HUES48 (cell line): ENCODE results near the gene TFE3.

Source experiments
- H3K27ac ChIP-seq: one replicate; pipeline ENCODE4 v1.7.0; 2013; ENCODE audit warnings: low read depth, low read length, inconsistent platforms
- H3K27me3 ChIP-seq: 2 replicates; pipeline ENCODE4 v1.6.1; 2013; ENCODE audit warnings: mild to moderate bottlenecking, low read length; ENCODE audit not compliant: control insufficient read depth, insufficient read depth
- H3K36me3 ChIP-seq: 2 replicates; pipeline ENCODE4 v1.6.1; 2013; ENCODE audit warnings: low read length; ENCODE audit not compliant: control insufficient read depth, insufficient read depth
- H3K4me1 ChIP-seq: 2 replicates; pipeline ENCODE4 v1.6.1; 2013; ENCODE audit warnings: mild to moderate bottlenecking, low read length; ENCODE audit not compliant: control insufficient read depth, insufficient read depth
- H3K4me3 ChIP-seq: 2 replicates; pipeline ENCODE4 v1.5.1; 2013; ENCODE audit warnings: mild to moderate bottlenecking, low read depth, low read length
- H3K9ac ChIP-seq: 2 replicates; pipeline ENCODE4 v1.6.1; 2013; ENCODE audit warnings: mild to moderate bottlenecking, low read depth, low read length, moderate library complexity
- H3K9me3 ChIP-seq: 2 replicates; pipeline ENCODE4 v1.6.1; 2013; ENCODE audit warnings: low read length; ENCODE audit not compliant: control insufficient read depth, insufficient read depth

The TFE3 gene, protein sequence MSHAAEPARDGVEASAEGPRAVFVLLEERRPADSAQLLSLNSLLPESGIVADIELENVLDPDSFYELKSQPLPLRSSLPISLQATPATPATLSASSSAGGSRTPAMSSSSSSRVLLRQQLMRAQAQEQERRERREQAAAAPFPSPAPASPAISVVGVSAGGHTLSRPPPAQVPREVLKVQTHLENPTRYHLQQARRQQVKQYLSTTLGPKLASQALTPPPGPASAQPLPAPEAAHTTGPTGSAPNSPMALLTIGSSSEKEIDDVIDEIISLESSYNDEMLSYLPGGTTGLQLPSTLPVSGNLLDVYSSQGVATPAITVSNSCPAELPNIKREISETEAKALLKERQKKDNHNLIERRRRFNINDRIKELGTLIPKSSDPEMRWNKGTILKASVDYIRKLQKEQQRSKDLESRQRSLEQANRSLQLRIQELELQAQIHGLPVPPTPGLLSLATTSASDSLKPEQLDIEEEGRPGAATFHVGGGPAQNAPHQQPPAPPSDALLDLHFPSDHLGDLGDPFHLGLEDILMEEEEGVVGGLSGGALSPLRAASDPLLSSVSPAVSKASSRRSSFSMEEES

DNA sequence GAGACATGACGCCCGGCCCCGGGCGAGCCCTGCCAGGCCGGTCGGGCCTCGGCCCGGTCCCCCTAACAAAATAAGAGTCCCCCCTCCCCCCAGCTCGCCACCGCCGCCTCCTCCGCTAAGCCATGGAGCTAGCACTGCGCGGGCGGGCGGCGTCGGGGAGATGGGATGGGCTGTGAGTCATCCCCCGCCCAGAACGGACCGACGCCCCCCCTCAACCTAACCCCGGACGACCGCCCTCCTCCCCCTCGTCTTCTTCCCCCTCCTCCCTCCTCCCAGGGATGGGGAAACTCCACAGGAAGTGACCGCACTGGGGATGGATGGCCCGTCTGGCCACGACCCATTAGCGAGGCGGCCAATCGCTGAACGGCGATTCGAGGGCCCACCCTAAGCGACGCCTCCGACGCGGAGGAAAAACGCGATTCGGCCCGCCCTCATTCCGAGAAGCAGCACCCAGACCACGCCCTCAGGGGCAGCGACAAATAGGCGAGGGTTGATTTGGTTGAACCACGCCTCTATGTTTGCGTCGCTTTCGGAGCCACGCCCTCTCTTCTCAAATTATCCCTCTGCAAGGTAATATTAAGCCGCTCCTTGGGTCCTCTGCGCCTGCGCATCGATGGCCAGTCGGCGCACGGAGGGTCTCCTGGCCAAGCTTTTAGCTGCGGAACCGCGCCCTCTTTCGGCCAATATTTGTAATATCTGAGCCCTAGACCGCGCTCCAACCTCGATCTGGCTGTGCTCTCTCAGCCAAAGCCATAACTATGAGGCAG lies at the start of gene TFE3:
Gene TFE3 (minus strand): TSS at position 138 of the 767 bp plus-strand sequence. CDS start 131 bp downstream, at position 7.
- Histone ChIP-seq H3K9me3 (peaks cover 10% of the 10 kb centered on the region), H3K27ac (peak within 1 kb of the TSS; percentile 98), H3K9ac (peak within 1 kb of the TSS; percentile 49), H3K27me3 (no peaks in the 10 kb centered on the region), H3K4me1 (peaks cover 9% of the 10 kb centered on the region), H3K36me3 (peaks cover 12% of the 10 kb centered on the region), H3K4me3 (peak within 1 kb of the TSS; percentile 82)

DNA sequence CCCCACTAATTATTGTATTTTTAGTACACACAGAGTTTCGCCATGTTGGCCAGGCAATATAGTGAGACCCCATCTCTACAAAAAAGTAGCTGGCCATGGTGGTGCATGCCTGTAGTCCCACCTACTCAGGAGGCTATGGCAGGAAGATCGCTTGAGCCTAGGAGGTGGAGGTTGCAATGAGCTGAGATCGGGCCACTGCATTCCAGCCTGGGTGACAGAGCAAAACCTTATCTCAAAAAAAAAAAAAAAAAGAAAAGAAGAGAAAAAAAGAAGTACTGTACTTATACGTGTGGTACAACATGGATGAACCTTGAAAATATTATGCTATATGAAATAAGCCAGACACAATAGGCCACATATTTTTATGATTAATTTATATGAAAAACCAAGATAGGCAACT lies 46.4 kb upstream of the TFE3 start:
- Histone ChIP-seq H3K9me3 (peaks cover 17% of the 10 kb centered on the region), H3K27ac (no peak overlapping the region), H3K4me3 (no peak overlapping the region), H3K4me1 (no peaks in the 10 kb centered on the region), H3K9ac (no peak overlapping the region), H3K36me3 (no peaks in the 10 kb centered on the region), H3K27me3 (no peaks in the 10 kb centered on the region)

DNA sequence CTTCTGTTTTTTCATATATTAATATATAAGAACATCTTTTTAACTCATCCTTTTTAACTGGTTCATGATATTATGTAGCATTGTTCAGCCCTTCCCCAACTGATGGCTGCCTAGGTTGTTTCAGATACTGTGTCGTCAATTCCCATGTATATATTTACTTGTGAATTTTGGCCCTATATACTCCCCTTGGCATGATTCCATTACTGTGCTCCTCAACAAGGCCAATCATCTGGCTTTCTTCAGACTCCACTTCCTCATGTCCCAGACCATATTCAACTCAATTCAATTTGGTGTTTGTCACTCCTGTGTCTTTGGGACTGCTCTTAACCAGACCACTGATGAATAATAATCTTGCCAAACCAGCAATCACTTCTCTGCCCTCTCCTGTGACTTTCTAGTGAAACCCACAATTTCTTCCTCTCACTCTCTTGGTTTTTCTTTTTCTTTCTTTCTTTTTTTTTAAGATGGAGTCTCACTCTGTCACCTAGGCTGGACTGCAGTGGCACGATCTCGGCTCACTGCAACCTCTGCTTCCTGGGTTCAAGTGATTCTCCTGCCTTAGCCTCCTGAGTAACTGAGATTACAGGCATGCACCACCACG lies 39.2 kb upstream of the TFE3 start:
- no peak overlapping the region for H3K9ac ChIP-seq
- peaks cover 17% of the 10 kb centered on the region for H3K9me3 ChIP-seq
- no peaks in the 10 kb centered on the region for H3K4me1 ChIP-seq
- H3K27ac ChIP-seq: no peak overlapping the region
- peaks cover 6% of the 10 kb centered on the region; the same call in 1 of the 2 replicates for H3K36me3 ChIP-seq
- H3K4me3 ChIP-seq: no peak overlapping the region
- no peaks in the 10 kb centered on the region for H3K27me3 ChIP-seq

DNA sequence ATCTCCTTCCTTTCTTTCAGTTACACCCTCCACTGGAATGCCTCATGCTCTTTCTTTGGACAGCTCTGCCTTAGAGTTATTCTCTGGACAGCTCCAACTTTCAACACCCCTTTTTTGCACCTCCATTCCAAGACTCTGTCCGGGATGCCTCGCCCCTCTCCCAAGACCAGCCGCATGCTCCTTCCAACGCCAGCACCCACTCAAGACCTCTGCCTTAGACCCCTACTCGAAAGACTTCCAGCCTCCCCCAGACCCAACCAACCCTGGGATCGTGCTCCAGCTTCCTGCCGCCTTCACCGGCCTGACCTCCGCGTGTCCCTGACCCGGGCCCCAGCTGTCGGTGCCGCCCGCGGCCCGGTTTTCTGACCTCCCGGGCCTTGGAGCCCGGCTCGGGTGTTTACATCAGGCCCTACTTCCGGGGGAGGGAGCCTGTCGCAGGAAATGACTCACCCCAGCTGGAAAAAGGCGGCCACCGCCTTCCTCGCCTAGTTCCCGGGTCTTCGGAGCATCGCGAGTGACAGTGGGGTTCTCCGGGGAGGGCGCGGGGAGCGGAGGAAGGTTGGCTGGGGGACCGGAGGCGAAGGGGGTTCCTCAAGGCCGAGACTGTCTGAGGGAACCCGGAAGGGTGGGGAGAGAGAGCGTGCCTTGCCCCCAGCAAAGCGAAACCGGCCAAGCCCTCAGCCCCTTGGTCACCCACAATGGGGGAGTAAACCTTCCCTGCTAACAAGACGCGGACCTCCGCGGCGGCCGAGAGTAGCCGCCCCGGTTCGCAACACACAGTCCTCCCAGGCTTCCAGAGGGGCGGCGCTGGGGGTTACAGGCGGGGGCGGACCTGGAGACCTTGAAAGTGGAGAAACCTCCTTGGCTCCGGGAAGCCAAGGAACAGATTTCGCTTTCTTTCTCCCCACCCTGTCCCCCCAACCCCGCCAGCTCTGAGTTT lies 36.6 kb upstream of the TFE3 start, which contains the start of gene WDR45:
Gene WDR45 (minus strand): TSS at position 399 of the 940 bp plus-strand sequence. CDS start 1,792 bp downstream, outside the sequence.
- Histone ChIP-seq H3K9me3 (peaks cover 27% of the 10 kb centered on the region), H3K9ac (peak within 1 kb of the TSS; percentile 69), H3K36me3 (peaks cover 18% of the 10 kb centered on the region; the same call in 1 of the 2 replicates), H3K4me1 (no peaks in the 10 kb centered on the region), H3K4me3 (peak within 1 kb of the TSS; percentile 81), H3K27me3 (no peaks in the 10 kb centered on the region), H3K27ac (peak within 1 kb of the TSS; percentile 86)

DNA sequence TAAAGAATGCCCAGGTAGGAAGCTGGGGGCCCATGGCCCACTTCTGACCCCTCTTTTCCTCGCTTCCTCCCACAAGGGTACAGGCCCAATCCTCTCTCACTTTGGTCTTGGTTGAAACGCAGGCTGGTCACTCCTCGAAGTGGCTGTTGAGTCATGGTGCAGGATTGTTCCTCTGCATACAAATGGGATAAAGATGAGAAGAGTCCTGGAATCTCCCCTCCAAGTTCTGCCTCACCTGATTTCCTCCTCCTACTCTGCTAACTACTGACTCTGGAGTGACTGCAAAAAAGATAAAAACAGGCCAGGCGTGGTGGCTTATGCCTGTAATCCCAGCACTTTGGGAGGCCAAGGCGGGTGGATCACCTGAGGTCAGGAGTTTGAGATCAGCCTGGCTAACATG lies 34.8 kb upstream of the TFE3 start:
- H3K36me3 ChIP-seq: peaks cover 18% of the 10 kb centered on the region; the same call in 1 of the 2 replicates
- H3K9me3 ChIP-seq: peaks cover 29% of the 10 kb centered on the region; the same call in 1 of the 2 replicates
- no peak overlapping the region for H3K9ac ChIP-seq
- no peaks in the 10 kb centered on the region for H3K27me3 ChIP-seq
- H3K4me1 ChIP-seq: no peaks in the 10 kb centered on the region
- H3K27ac ChIP-seq: no peak overlapping the region
- no peak overlapping the region for H3K4me3 ChIP-seq

DNA sequence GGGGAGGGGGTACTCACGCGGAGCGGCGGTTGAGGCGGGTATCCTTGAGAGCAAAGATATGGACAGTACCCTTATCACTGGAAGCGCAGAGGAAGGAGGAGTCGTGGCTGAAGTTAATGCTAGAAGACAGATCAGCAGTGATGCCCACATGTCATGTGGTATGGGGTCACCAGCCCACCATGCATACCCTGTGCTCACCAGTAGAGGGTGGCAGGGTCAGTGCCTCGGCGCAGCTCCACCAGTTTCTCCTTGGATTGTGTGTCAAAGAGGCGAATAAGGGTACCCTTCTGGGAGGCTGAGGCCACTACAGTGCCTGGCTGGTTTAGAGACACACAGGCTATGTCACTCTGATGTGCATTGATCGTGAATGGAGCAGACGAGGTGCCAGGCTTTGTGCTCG lies 32.2 kb upstream of the TFE3 start:
- no peak overlapping the region for H3K9ac ChIP-seq
- no peak overlapping the region for H3K4me3 ChIP-seq
- no peak overlapping the region for H3K27ac ChIP-seq
- no peaks in the 10 kb centered on the region for H3K4me1 ChIP-seq
- peaks cover 31% of the 10 kb centered on the region; the same call in 1 of the 2 replicates for H3K9me3 ChIP-seq
- peaks cover 18% of the 10 kb centered on the region; the same call in 1 of the 2 replicates for H3K36me3 ChIP-seq
- no peaks in the 10 kb centered on the region for H3K27me3 ChIP-seq

DNA sequence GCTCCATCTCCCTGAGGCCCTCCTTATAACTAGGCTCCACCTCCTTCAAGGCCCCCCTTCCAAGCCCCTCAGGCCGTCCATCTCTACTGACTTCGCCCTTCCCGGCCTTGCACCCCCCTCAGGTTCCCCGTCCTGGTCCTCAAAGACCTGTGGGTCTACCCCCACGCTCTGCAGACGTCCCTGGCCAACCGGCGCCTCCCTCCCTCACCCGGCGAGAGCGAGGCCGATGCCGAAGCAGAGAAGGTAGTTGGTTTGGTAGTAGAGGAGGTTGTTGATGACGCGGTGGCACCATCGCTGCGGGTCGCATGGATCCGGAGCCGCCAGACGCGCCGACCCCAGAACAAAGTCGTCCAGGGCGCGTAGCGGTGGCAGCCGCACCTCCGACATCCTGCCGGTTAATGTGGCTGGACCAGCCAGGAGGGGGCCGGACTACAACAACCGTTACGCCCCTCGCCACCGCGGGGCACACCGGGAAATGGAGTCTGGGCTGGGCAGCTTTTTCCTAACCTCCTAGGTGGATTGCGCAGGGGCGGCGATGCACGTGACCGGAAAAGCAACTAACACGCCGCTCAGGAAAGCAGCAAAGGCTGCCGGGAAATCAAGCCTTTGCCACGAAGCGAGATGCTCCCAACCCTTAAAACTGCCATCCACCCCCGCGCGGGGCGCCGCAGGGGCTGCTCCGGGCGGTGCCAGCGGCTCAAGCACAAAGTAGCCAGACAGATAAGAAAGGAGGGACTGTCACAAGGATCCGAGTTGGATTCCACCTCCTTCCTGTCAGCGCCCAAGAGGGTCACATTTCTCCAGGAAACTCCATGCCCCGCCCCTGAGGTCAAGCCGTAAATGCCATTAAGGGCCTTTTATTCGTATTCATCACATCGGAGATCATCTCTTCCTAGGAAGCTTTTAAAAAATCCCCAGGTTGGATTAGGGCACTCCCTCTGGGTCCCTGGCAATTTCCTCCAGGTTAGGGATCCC lies 30.7 kb upstream of the TFE3 start, which contains the start of gene PRAF2:
Gene PRAF2 (minus strand): TSS at position 402 of the 975 bp plus-strand sequence. CDS start 15 bp downstream, at position 387.
- Histone ChIP-seq H3K4me1 (no peaks in the 10 kb centered on the region), H3K4me3 (peak within 1 kb of the TSS; percentile 71), H3K9me3 (peaks cover 33% of the 10 kb centered on the region), H3K27ac (peak within 1 kb of the TSS; percentile 36), H3K9ac (no peak within 1 kb of the TSS), H3K36me3 (peaks cover 18% of the 10 kb centered on the region; the same call in 1 of the 2 replicates), H3K27me3 (no peaks in the 10 kb centered on the region)

DNA sequence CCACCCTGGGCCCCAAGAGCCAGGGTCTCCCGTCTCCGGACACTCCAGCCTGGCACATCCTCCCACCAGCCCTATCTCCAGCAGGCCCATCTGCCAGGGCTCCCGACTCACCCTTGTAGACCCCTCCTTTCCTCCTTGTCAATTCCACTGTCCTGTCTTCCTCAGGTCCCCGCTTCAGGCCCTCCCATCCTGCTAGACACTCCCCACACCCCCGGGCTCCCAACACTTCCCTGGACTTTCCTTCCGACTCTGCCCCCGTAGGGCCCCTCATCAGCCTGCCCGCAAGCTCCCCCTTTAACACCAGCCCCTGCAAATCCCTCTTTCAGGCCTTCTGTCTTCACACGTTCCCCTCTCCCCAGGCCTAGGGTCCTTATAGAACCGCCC lies 29.5 kb upstream of the TFE3 start:
- Histone ChIP-seq H3K27me3 (no peaks in the 10 kb centered on the region), H3K4me3 (peak overlapping the region; percentile 71), H3K27ac (no peak overlapping the region), H3K9ac (no peak overlapping the region), H3K36me3 (peaks cover 16% of the 10 kb centered on the region; the same call in 1 of the 2 replicates), H3K9me3 (peaks cover 35% of the 10 kb centered on the region), H3K4me1 (no peaks in the 10 kb centered on the region)
